KMS-11 (cell line): ENCODE results near the gene LIPM.

ENCODE experiments used
- H2AFZ ChIP-seq: fragments of 200-600 bp; sonication (generic); 2 replicates; pipeline ENCODE4 v1.6.1; 2016; ENCODE audit warnings: antibody characterized with exemption, mixed run types, low read depth
- H3K27ac ChIP-seq: fragments of 200-600 bp; sonication (generic); 2 replicates; pipeline ENCODE4 v1.6.1; 2016; ENCODE audit warnings: mild to moderate bottlenecking, mixed run types
- H3K27me3 ChIP-seq: fragments of 200-600 bp; sonication (generic); 2 replicates; pipeline ENCODE4 v1.6.1; 2017; ENCODE audit warnings: mild to moderate bottlenecking, low read depth, mixed run types, moderate library complexity; ENCODE audit not compliant: insufficient read depth
- H3K36me3 ChIP-seq: fragments of 200-600 bp; sonication (generic); 2 replicates; pipeline ENCODE4 v1.6.1; 2017; ENCODE audit warnings: mild to moderate bottlenecking, mixed run types; ENCODE audit not compliant: insufficient read depth
- H3K4me1 ChIP-seq: fragments of 200-600 bp; sonication (generic); 2 replicates; pipeline ENCODE4 v1.6.1; 2016; ENCODE audit warnings: mild to moderate bottlenecking, low read depth, mixed run types; ENCODE audit not compliant: poor library complexity, severe bottlenecking
- H3K4me2 ChIP-seq: fragments of 200-600 bp; sonication (generic); 2 replicates; pipeline ENCODE4 v1.7.0; 2016; ENCODE audit warnings: mild to moderate bottlenecking, mixed run types
- H3K4me3 ChIP-seq: fragments of 200-600 bp; sonication (generic); IDR thresholded peaks from 2 replicates; pipeline ENCODE4 v1.6.1; 2017; ENCODE audit warnings: low read depth, low read length, mixed read lengths; ENCODE audit not compliant: insufficient read depth
- H3K79me2 ChIP-seq: fragments of 200-600 bp; sonication (generic); 2 replicates; pipeline ENCODE4 v1.6.1; 2016; ENCODE audit warnings: low read depth, mixed run types; ENCODE audit not compliant: insufficient read depth
- H3K9ac ChIP-seq: fragments of 200-600 bp; sonication (generic); 2 replicates; pipeline ENCODE4 v1.6.1; 2016; ENCODE audit warnings: mild to moderate bottlenecking, mixed run types
- H4K20me1 ChIP-seq: fragments of 200-600 bp; sonication (generic); 2 replicates; pipeline ENCODE4 v1.6.1; 2016; ENCODE audit warnings: mild to moderate bottlenecking, mixed run types; ENCODE audit not compliant: insufficient read depth
- TF ChIP-seq, protein P1 (sequence below): fragments of 200-600 bp; sonication (generic); conservative IDR thresholded peaks from 2 replicates; pipeline ENCODE4 v1.6.1; 2017; ENCODE audit warnings: low read depth, mild to moderate bottlenecking, antibody characterized with exemption, low read length, moderate library complexity, mixed read lengths

LIPM gene

DNA sequence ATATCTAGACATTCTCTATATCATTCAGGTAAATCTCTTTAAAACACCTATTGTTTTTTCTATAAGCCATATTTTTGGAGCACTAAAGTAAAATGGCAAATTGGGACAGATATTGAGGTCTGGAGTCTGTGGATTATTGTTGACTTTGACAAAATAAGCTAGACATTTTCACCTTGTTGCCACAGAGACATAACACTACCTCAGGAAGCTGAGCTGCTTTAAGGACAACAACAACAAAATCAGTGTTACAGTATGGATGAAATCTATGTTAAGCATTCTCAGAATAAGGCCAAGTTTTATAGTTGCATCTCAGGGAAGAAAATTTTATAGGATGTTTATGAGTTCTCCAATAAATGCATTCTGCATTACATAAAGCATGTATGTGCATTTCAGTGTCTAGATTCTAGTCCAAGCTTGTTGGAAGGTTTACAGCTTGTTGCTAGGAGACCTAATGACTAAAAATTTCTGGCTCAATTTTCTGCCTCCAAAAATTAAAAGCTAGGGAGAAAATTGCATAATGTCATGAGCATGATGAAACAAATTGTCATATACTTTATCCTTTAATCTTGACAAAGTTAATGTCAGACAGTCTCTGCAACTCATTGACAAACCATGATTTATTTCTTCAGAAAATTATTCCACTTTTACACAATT is 18.3 kb downstream of the LIPM start:
- no peak overlapping the region for H3K9ac ChIP-seq

DNA sequence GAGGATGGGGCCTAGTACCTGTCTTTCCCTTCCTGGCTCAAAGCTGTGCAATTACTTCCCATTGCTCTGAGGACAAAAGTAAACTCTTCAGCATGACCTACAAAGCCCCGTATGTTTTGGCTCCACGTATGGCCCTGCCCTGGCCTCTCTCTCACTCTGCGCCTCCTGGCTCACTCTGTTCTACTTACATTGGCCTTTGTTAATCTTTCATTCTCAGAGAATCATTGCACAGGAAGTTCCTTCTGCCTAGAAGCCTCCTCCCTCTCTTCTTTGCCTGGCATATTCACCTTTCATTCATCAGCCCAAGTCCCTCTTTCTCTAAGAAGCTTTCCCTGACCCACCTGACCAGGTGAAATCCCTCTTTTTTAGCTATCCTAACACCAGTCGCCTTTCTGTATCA is 23.9 kb downstream of the LIPM start:
- H3K79me2 ChIP-seq: no peaks in the 10 kb centered on the region
- no peak overlapping the region for H3K4me2 ChIP-seq
- H3K4me1 ChIP-seq: no peaks in the 10 kb centered on the region
- no peak overlapping the region for H3K4me3 ChIP-seq
- H3K27ac ChIP-seq: no peak overlapping the region
- H2AFZ ChIP-seq: no peak overlapping the region
- H3K27me3 ChIP-seq: no peaks in the 10 kb centered on the region
- H3K36me3 ChIP-seq: no peaks in the 10 kb centered on the region
- H4K20me1 ChIP-seq: no peaks in the 10 kb centered on the region
- TF ChIP-seq, protein P1, sequence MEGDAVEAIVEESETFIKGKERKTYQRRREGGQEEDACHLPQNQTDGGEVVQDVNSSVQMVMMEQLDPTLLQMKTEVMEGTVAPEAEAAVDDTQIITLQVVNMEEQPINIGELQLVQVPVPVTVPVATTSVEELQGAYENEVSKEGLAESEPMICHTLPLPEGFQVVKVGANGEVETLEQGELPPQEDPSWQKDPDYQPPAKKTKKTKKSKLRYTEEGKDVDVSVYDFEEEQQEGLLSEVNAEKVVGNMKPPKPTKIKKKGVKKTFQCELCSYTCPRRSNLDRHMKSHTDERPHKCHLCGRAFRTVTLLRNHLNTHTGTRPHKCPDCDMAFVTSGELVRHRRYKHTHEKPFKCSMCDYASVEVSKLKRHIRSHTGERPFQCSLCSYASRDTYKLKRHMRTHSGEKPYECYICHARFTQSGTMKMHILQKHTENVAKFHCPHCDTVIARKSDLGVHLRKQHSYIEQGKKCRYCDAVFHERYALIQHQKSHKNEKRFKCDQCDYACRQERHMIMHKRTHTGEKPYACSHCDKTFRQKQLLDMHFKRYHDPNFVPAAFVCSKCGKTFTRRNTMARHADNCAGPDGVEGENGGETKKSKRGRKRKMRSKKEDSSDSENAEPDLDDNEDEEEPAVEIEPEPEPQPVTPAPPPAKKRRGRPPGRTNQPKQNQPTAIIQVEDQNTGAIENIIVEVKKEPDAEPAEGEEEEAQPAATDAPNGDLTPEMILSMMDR: no peak
- no peak overlapping the region for H3K9ac ChIP-seq

More for the DNA sequence above, 18.3 kb downstream of the LIPM start:
- TF ChIP-seq, protein P1: no peak
- Histone ChIP-seq H2AFZ (no peak overlapping the region), H3K4me3 (no peak overlapping the region), H4K20me1 (no peaks in the 10 kb centered on the region), H3K27me3 (no peaks in the 10 kb centered on the region), H3K36me3 (no peaks in the 10 kb centered on the region), H3K79me2 (no peaks in the 10 kb centered on the region), H3K4me1 (no peaks in the 10 kb centered on the region), H3K4me2 (no peak overlapping the region), H3K27ac (no peak overlapping the region)

DNA sequence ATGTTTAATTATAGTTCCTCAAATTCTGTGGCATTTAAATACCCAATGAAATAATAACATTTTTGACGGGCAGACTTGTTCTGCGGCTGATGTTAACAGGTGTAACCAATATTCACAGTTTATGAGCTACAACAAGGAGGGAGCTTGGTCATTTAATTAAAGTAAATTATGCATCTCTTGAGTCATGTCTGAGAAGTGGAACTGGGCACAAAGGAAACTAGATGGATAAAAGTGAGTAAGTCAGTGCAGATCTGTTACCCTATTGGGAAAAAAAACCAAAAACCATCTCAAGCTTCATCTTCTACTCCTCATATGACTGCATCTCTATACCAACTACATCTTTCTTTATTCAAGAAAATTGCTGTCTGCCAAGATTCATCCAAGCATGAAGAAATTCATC is 25.1 kb downstream of the LIPM start:
- Histone ChIP-seq H3K4me2 (no peak overlapping the region), H3K4me1 (no peaks in the 10 kb centered on the region), H3K79me2 (no peaks in the 10 kb centered on the region), H3K36me3 (no peaks in the 10 kb centered on the region), H3K4me3 (no peak overlapping the region), H3K27ac (no peak overlapping the region), H4K20me1 (no peaks in the 10 kb centered on the region), H3K27me3 (no peaks in the 10 kb centered on the region), H3K9ac (no peak overlapping the region), H2AFZ (no peak overlapping the region)
- TF ChIP-seq, protein P1: no peak

DNA sequence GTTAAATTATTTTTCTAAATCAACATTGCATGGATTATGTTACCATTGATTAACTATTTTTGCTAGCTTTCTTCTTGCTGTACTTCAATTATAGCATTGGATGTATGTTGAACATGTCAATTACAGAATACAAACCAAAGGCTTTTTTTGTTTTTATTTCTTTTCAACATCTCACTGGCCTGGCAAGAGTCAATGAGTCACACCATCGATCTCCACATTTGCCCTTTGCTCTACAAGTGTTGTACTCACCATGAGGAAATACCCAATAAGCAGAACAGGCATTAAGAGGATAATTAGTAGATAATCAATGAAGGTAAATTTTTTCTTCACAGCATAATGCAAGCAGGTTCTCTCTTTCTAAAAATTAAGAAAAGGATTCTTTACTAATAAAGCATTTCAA is 25.8 kb downstream of the LIPM start:
- H3K27ac ChIP-seq: no peak overlapping the region
- no peaks in the 10 kb centered on the region for H3K79me2 ChIP-seq
- no peak overlapping the region for H3K4me2 ChIP-seq
- TF ChIP-seq, protein P1: no peak
- H3K36me3 ChIP-seq: no peaks in the 10 kb centered on the region
- H3K4me3 ChIP-seq: no peak overlapping the region
- no peak overlapping the region for H3K9ac ChIP-seq
- H4K20me1 ChIP-seq: no peaks in the 10 kb centered on the region
- no peaks in the 10 kb centered on the region for H3K27me3 ChIP-seq
- H2AFZ ChIP-seq: no peak overlapping the region
- H3K4me1 ChIP-seq: no peaks in the 10 kb centered on the region
